Sigmoid colon (tissue), 7 donors: ENCODE data around the gene TSLP. TPM values are rescaled to one million over a fixed set of nuclear protein-coding genes. Genes with fewer than 3 reads are reported as not detected.

Experiments used
- DNase-seq: peaks from one replicate; pipeline ENCODE4 v3.0.0-alpha.2; 2019
- H3K27ac ChIP-seq, 4 donors: fragments of 200-600 bp; sonication (generic); one replicate each; pipeline ENCODE4 v1.5.1; 2016 to 2019; ENCODE audit warnings: mild to moderate bottlenecking in 1 of 4
- H3K27me3 ChIP-seq, 3 donors: fragments of 200-600 bp; sonication (generic); one replicate each; pipeline ENCODE4 v1.5.1; 2019; ENCODE audit warnings: mild to moderate bottlenecking in 1 of 3
- H3K36me3 ChIP-seq, 4 donors: fragments of 200-600 bp; sonication (generic); one replicate each; pipeline ENCODE4 v1.5.1; 2016 to 2019
- H3K4me1 ChIP-seq, 4 donors: fragments of 200-600 bp; sonication (generic); one replicate each; pipeline ENCODE4 v1.5.1; 2017 to 2019
- H3K4me3 ChIP-seq, 4 donors: fragments of 200-600 bp; sonication (generic); one replicate each; pipeline ENCODE4 v1.5.1; 2017 to 2019; ENCODE audit warnings: mild to moderate bottlenecking in 2 of 4, moderate library complexity in 1 of 4
- H3K9me3 ChIP-seq, 4 donors: fragments of 200-600 bp in 3 of 4; sonication (generic) in 3 of 4; one replicate each; pipeline versions ENCODE4 v1.5.1 to v1.6.1; 2013 to 2019
- EP300 ChIP-seq, 4 donors: sonication (generic); formaldehyde crosslinking; IDR thresholded peaks; one replicate each; pipeline ENCODE4 v1.6.1; 2017; ENCODE audit warnings: antibody characterized with exemption in 4 of 4
- POLR2A ChIP-seq, 2 donors: fragments of 450-650 bp; IDR thresholded peaks; one replicate each; pipeline ENCODE4 v1.6.1; 2016; ENCODE audit warnings: antibody characterized with exemption in 2 of 2, mild to moderate bottlenecking in 2 of 2, moderate library complexity in 2 of 2
- POLR2AphosphoS5 ChIP-seq, 4 donors: sonication (generic); formaldehyde crosslinking; IDR thresholded peaks; one replicate each; pipeline ENCODE4 v1.6.1; 2017; ENCODE audit warnings: antibody characterized with exemption in 4 of 4
- WGBS, 2 donors: extraction: QIAGEN DNeasy Blood & Tissue Kit; methylation state at CpG; one replicate each; pipeline ENCODE4 v1.1.7; 2013; 5-methylcytosine and 5-hydroxymethylcytosine counted together
- intact Hi-C: fragments of 100-400 bp; cut with DNase I; formaldehyde crosslinking; loops from one replicate; pipeline ENCODE4 v1.15.1; 2023
- polyA plus RNA-seq, 3 donors: library from polyadenylated mRNA; stranded (reverse); fragments of 200-250 nt; gene quantifications; one replicate each; pipeline ENCODE4 v1.2.3, GENCODE V29; 2013
- total RNA-seq, 4 donors: library from RNA; depleted of rRNA; stranded (reverse); fragments of >200 nt; gene quantifications; one replicate each; pipeline ENCODE4 v1.1.0, GENCODE V29; 2016
- TF ChIP-seq, protein P1 (sequence below), 4 experiments: fragments of 450-650 bp in 3 of 4; fragments of 200-600 bp in 1 of 4; IDR thresholded peaks; one replicate each; pipeline ENCODE4 v1.5.1; 2016 to 2019; ENCODE audit warnings: antibody characterized with exemption in 4 of 4, mild to moderate bottlenecking in 3 of 4, moderate library complexity in 2 of 4
- donor health status: healthy with polysubstance abuse.
- donor health status: Bipolar disorder and iron deficiency.
- donor health status: healthy.

Gene TSLP
- total and polyA plus RNA-seq, 7 donors: 0.36 to 1.2 (median 0.81) TPM; not detected in 1

DNA sequence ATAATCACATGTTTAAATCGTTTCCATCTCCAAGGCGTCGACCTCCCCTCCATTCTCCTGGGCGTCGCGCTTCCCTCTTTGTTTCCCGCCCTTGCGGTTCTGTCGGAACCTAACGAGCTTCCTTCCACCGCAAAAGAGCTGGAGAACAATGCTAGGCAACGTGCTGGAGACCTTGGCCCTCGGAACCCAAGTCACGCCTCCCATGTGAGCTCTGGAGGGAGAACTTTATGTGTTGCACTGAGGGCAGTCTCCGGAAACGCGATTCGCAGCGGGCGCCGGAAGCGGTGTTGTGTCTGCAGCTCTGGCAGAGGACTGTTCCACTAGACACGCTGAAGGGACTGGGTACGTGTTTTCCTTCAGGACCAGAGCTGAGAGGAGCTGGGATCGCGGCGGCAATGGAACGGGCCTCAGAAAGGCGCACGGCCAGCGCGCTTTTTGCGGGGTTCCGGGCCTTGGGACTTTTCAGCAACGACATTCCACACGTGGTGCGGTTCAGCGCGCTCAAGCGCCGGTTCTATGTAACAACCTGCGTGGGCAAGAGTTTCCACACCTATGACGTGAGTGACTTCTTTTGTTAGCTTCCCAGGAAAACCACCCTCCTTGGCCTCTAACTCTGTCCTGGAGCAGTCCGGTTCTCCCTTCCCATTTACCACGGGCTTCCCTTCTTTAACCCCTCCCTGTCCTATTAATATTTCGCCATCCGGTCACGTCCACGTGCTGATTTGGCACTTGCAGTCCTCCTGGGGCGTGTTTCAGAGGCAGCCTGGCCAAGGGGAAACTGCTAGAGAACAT is 20.7 kb downstream of the TSLP start, which contains the start of gene WDR36:
WDR36 (plus strand) TSS at position 287 of the 792 bp plus-strand sequence; CDS start at position 396, 109 bp downstream.
- TF ChIP-seq POLR2A (IDR thresholded peaks at IDR 0.05) (no peak), EP300 (IDR thresholded peaks at IDR 0.05) (no peak), POLR2AphosphoS5 (IDR thresholded peaks at IDR 0.05) (peak; percentile 41 to 79 (median 64))
- TF ChIP-seq, protein P1, sequence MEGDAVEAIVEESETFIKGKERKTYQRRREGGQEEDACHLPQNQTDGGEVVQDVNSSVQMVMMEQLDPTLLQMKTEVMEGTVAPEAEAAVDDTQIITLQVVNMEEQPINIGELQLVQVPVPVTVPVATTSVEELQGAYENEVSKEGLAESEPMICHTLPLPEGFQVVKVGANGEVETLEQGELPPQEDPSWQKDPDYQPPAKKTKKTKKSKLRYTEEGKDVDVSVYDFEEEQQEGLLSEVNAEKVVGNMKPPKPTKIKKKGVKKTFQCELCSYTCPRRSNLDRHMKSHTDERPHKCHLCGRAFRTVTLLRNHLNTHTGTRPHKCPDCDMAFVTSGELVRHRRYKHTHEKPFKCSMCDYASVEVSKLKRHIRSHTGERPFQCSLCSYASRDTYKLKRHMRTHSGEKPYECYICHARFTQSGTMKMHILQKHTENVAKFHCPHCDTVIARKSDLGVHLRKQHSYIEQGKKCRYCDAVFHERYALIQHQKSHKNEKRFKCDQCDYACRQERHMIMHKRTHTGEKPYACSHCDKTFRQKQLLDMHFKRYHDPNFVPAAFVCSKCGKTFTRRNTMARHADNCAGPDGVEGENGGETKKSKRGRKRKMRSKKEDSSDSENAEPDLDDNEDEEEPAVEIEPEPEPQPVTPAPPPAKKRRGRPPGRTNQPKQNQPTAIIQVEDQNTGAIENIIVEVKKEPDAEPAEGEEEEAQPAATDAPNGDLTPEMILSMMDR (IDR thresholded peaks at IDR 0.05): no peak
- no peaks in the 10 kb centered on the region for H3K9me3 ChIP-seq
- intact Hi-C loops: loop anchor here (5.0 kb wide), 2 partner anchors 335 to 355 kb away; partner anchors contain the start of gene SLC25A46
- H3K4me3 ChIP-seq: peak within 1 kb of the TSS; percentile 67 to 93 (median 84)
- peak; percentile 94 for DNase-seq
- 1% methylated on average over 50 of the region's 50 CpGs for WGBS, 2 donors
- H3K27me3 ChIP-seq: no peaks in the 10 kb centered on the region
- H3K27ac ChIP-seq: peak within 1 kb of the TSS; percentile 82 to 87 (median 84)
- H3K4me1 ChIP-seq: peaks cover 0 to 27% (median 16%) of the 10 kb centered on the region in 4 donors
- peaks cover 0 to 16% (median under 1%) of the 10 kb centered on the region in 4 donors for H3K36me3 ChIP-seq

DNA sequence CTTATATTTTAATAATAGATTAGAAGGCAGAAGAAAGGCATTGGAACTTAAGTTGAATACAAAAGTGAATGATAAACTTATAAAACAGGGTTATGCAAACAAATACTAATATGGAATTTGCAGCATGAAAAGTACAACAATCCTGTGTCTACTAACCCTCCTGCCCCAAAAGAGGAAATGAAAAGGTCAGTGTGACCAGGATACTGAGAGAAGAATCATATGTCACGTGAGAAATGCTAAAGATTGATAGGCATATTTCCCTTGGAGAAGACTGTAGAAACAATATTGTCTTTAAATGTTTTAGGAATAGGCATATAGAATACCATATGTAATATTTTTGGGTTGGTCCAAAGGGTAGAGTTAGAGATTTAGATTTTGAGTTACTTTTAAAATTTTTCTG is 24.5 kb downstream of the TSLP start:
- Histone ChIP-seq H3K4me1 (peaks cover 0 to 27% (median 16%) of the 10 kb centered on the region in 4 donors), H3K27ac (no peak overlapping the region), H3K27me3 (no peaks in the 10 kb centered on the region), H3K4me3 (no peak overlapping the region), H3K9me3 (no peaks in the 10 kb centered on the region), H3K36me3 (peaks cover 0 to 53% (median 8%) of the 10 kb centered on the region in 4 donors)
- WGBS, 2 donors: 88% methylated on average over 1 of the region's 1 CpG
- DNase-seq: no peak
- TF ChIP-seq EP300 (IDR thresholded peaks at IDR 0.05) (no peak), POLR2AphosphoS5 (IDR thresholded peaks at IDR 0.05) (no peak), POLR2A (IDR thresholded peaks at IDR 0.05) (no peak)
- TF ChIP-seq, protein P1 (IDR thresholded peaks at IDR 0.05): no peak
- intact Hi-C loops: no loop called here

- intact Hi-C loops: no loop called here
- Histone ChIP-seq H3K4me3 (no peak overlapping the region), H3K27ac (no peak overlapping the region), H3K27me3 (no peaks in the 10 kb centered on the region), H3K36me3 (peaks cover 0 to 84% (median 19%) of the 10 kb centered on the region in 4 donors), H3K4me1 (peaks cover 0 to 5% (median under 1%) of the 10 kb centered on the region in 4 donors), H3K9me3 (no peaks in the 10 kb centered on the region)
- WGBS, 2 donors: 77 to 78% methylated on average over 1 of the region's 1 CpG
- DNase-seq: no peak
- no peak for TF ChIP-seq EP300 (IDR thresholded peaks at IDR 0.05)
- TF ChIP-seq POLR2A (IDR thresholded peaks at IDR 0.05): no peak
Observed at GRCh38 chr5:111099058-111099778, 27.7 kb downstream of the TSLP start.

DNA sequence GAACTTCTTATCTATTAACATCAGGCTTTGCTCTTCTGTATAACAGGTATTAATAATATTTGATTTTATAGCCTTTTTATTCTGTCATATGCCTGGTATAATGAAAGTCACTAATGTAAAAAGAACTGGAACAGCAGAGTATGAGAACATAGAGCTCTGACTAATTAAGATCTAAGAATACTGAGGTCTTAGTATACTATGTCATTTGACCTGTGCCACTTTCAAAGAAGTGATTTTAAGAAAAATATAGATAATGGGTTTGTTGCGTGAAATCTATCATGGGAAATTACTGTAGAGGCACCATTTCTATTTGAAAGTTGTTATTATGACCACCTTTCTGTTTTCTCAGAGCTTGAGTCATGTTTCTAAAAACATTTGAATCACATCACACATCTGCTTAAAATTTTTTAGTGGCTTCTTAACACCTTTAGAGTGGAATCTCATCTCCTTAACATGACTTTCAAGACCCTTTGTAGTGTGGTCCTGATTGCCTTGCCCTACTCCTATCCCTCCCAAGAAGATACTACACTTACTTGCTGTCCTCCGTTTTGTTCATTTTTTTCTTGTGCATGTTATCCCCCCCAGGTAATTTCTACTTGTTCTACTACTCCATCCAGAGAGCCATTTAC is 34.9 kb downstream of the TSLP start:
- H3K9me3 ChIP-seq: no peaks in the 10 kb centered on the region
- TF ChIP-seq POLR2A (IDR thresholded peaks at IDR 0.05) (no peak), POLR2AphosphoS5 (IDR thresholded peaks at IDR 0.05) (no peak), EP300 (IDR thresholded peaks at IDR 0.05) (no peak)
- TF ChIP-seq, protein P1 (IDR thresholded peaks at IDR 0.05): no peak
- H3K36me3 ChIP-seq: peaks cover 0 to 99% (median 22%) of the 10 kb centered on the region in 4 donors
- WGBS, 2 donors: 97 to 98% methylated on average over 2 of the region's 2 CpGs
- H3K27ac ChIP-seq: no peak overlapping the region
- no peaks in the 10 kb centered on the region for H3K27me3 ChIP-seq
- H3K4me3 ChIP-seq: no peak overlapping the region
- no peak for DNase-seq
- H3K4me1 ChIP-seq: no peaks in the 10 kb centered on the region
- intact Hi-C loops: no loop called here
